ENCODE results near the gene CREBBP. TPM values are rescaled to one million over a fixed set of nuclear protein-coding genes. Genes with fewer than 3 reads are reported as not detected.

CREBBP gene
- polyA plus RNA-seq, 1 experiment: 9.8 TPM

GRCh38 chr16:3859889-3860288, 20.6 kb downstream of the CREBBP start:
- no peak for TF ChIP-seq CTCF (IDR thresholded peaks at IDR 0.05; ENCODE audit: low read depth, low read length)
- ChIA-PET POLR2A (no interaction called here), CTCF (no interaction called here)
- Histone ChIP-seq H3K27me3 (ENCODE audit: control insufficient read depth, insufficient read depth, low read length) (no peaks in the 10 kb centered on the region), H3K4me3 (ENCODE audit: low read depth, low read length) (no peak overlapping the region), H3K9me3 (ENCODE audit: control insufficient read depth, insufficient read depth, low read length) (no peaks in the 10 kb centered on the region), H3K27ac (ENCODE audit: low read depth, low read length) (no peak overlapping the region)
- no peak for DNase-seq (ENCODE audit: low read depth, low spot score)

- DNase-seq (ENCODE audit: low read depth, low spot score): no peak
- H3K9me3 ChIP-seq (ENCODE audit: control insufficient read depth, insufficient read depth, low read length): no peaks in the 10 kb centered on the region
- POLR2A ChIA-PET: no interaction called here
- H3K4me3 ChIP-seq (ENCODE audit: low read depth, low read length): no peak overlapping the region
- no peaks in the 10 kb centered on the region for H3K27me3 ChIP-seq (ENCODE audit: control insufficient read depth, insufficient read depth, low read length)
- CTCF ChIA-PET: no interaction called here
- H3K27ac ChIP-seq (ENCODE audit: low read depth, low read length): no peak overlapping the region
- TF ChIP-seq CTCF (IDR thresholded peaks at IDR 0.05; ENCODE audit: low read depth, low read length): no peak
Measured at GRCh38 chr16:3858801-3859200, 21.7 kb downstream of the CREBBP start.

GRCh38 chr16:3857189-3858043, 23.1 kb downstream of the CREBBP start:
- no peaks in the 10 kb centered on the region for H3K27me3 ChIP-seq (ENCODE audit: control insufficient read depth, insufficient read depth, low read length)
- no peak overlapping the region for H3K4me3 ChIP-seq (ENCODE audit: low read depth, low read length)
- no peak overlapping the region for H3K27ac ChIP-seq (ENCODE audit: low read depth, low read length)
- TF ChIP-seq CTCF (IDR thresholded peaks at IDR 0.05; ENCODE audit: low read depth, low read length): no peak
- ChIA-PET CTCF (interaction anchor here (1.2 kb wide), 1 partner anchor 9 kb away, joined by 3 read pairs; no protein-coding TSS in a partner anchor), POLR2A (interaction anchor here (1.1 kb wide), 1 partner anchor 8 kb away, joined by 3 read pairs; no protein-coding TSS in a partner anchor)
- no peaks in the 10 kb centered on the region for H3K9me3 ChIP-seq (ENCODE audit: control insufficient read depth, insufficient read depth, low read length)
- no peak for DNase-seq (ENCODE audit: low read depth, low spot score)

- H3K27ac ChIP-seq (ENCODE audit: low read depth, low read length): no peak overlapping the region
- POLR2A ChIA-PET: interaction anchor here (0.5 to 1.1 kb wide), 2 partner anchors 7 to 11 kb away, joined by 3 to 7 read pairs; no protein-coding TSS in a partner anchor
- CTCF ChIA-PET: interaction anchor here (0.6 to 1.2 kb wide), 2 partner anchors 10 to 95 kb away, joined by 3 read pairs; no protein-coding TSS in a partner anchor
Measured at GRCh38 chr16:3856367-3857141, 24.0 kb downstream of the CREBBP start.

More at GRCh38 chr16:3856367-3857141, 24.0 kb downstream of the CREBBP start:
- no peaks in the 10 kb centered on the region for H3K27me3 ChIP-seq (ENCODE audit: control insufficient read depth, insufficient read depth, low read length)
- no peak overlapping the region for H3K4me3 ChIP-seq (ENCODE audit: low read depth, low read length)
- no peaks in the 10 kb centered on the region for H3K9me3 ChIP-seq (ENCODE audit: control insufficient read depth, insufficient read depth, low read length)
- DNase-seq (ENCODE audit: low read depth, low spot score): no peak
- TF ChIP-seq CTCF (IDR thresholded peaks at IDR 0.05; ENCODE audit: low read depth, low read length): no peak
